ENCODE measurements around the gene RASIP1.

DNA sequence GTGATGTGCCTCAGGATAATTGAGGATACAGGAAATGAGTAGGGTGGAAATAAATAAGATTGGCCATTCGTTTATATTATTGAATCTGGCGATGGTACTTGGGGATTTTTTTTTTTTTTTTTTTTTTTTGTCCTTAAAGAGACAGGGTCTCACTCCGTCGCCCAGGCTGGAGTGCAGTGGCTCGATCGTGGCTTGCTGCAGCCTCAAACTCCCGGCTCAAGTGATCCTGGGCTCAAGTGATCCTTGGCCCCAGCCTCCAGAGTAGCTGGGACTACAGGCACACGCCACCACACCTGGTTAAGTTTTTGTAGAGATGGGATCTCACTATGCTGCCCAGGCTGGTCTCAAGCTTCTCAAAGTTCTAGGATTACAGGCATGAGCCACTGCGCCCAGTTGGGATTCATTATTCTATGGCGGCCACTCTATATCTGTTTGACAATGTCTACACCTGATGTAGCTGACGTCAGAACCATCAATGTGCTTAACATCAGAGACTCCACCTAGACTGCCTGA, 18.2 kb downstream of the RASIP1 start:
- TF ChIP-seq PKNOX1 (IDR thresholded peaks at IDR 0.05) (no peak), FOXM1 (IDR thresholded peaks at IDR 0.05; ENCODE audit: borderline replicate concordance) (no peak), ELF4 (IDR thresholded peaks at IDR 0.05) (no peak), SP1 (IDR thresholded peaks at IDR 0.05) (no peak), FOXA1 (IDR thresholded peaks at IDR 0.05) (no peak), TARDBP (IDR thresholded peaks at IDR 0.05) (no peak), FOXK2 (IDR thresholded peaks at IDR 0.05) (no peak), HDGF (IDR thresholded peaks at IDR 0.05; ENCODE audit: borderline replicate concordance) (no peak), NFRKB (IDR thresholded peaks at IDR 0.05) (no peak), ARNT (IDR thresholded peaks at IDR 0.05) (no peak)

Measured in HEK293T (cell line).